Activated T-cell treated with anti-CD3 and anti-CD28 coated beads for 48 hours (primary cell): ENCODE data around the gene DIS3.
"Not testable (repeated sequence)": the region's sequence is repeated elsewhere in the genome, so short reads cannot be mapped to it uniquely, and the experiment has no call there.

Experiments used
- DNase-seq: peaks from one replicate; pipeline ENCODE4 v3.0.0-alpha.2; 2020; ENCODE audit warnings: low read depth

DIS3 gene

GRCh38 chr13:72740015-72740414 lies 41.7 kb downstream of the DIS3 start:
- DNase-seq: no peak

GRCh38 chr13:72737033-72737432 lies 44.7 kb downstream of the DIS3 start:
- no peak for DNase-seq

DNA sequence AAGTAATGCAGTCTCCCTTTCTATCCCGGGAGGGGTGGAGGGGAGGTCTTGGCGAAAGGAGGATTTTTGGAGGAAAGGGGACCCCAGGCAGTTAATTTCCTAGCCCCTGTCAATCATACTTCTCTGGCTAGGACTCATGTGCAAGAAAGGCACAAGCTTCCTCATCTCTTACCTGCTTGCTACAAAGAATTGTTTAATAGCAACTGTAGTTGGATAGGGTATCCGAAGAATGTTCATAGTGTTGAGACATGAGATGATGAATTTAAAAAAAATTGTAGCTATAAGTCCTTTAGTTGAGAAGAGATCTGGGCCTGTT lies 53.5 kb downstream of the DIS3 start:
- no peak for DNase-seq

- peak; percentile 94 for DNase-seq
These were observed 54.0 kb downstream of the DIS3 start, which contains the start of the genes BORA and MZT1 for GRCh38 chr13:72727417-72728289. Gene BORA, plus strand, starts transcription at chr13:72727923. Its CDS starts 1,018 bp downstream, at chr13:72728941. Gene MZT1, minus strand, starts transcription at chr13:72727629. Its CDS starts 27 bp downstream, at chr13:72727602.

DNA sequence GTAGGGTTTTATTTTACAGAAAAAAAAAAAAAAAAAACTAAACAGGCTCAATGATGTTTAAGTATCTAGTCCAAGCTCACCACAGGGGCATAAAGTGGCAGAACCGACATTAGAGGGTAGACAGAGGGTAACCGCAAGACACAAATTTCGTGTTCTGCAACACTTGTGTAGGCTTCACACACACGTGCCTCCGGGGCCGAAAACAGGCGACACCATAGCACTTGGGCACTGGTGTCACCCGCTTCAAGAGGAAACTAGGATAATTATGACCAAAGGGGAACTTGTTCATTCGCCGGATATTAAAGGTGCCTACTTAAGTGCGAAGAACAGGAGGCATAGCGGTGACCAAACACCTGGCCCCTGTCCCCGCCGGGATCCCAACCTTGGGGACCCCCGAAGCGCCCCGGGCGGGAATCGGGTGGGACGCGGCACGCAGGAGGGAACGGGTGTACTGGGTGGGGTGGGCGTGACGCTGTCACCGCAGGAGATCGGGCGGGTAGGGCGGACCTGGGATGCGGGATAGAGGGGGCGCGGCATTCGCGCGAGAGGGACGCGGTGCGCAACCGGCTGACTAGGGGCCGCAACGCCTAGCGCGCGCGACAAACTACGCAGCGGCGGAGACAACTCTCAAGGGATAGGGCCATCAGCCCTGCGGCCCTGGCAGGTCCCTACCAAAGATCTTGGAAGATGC lies 54.8 kb downstream of the DIS3 start:
- DNase-seq: peak; percentile 33

- not testable (repeated sequence) for DNase-seq
These were observed 55.5 kb downstream of the DIS3 start for GRCh38 chr13:72726185-72726584.

DNA sequence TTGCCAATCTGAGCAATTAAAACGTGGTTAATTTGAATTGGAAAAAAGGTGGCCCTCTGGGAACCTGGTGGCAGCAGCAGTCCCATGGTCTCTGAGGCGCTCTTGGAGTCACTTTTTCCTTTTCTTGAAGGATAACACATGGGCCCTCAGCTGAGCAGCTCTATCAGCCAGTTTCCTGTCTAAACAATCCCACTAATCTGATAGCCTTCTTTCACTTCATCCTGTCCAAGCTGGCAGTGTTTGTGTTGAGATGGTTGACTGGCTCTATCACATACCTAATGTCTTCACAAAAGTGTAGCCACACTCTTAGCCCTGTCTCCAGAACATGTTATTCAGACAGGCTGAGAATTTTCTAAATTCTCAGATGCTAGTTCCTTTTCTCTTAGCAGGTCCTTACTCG lies 64.9 kb downstream of the DIS3 start:
- no peak for DNase-seq
